Kidney (tissue), 14 donors: ENCODE measurements around the gene HOXD4. TPM values are rescaled to one million over a fixed set of nuclear protein-coding genes. Genes with fewer than 3 reads are reported as not detected.

Experiments
- DNase-seq, 5 donors: peaks; one replicate each; pipeline ENCODE4 v3.0.0-alpha.2; 2013 to 2020
- FAIRE-seq: peaks from 2 replicates; lab custom pipeline; 2012; peaks lifted over from hg19 to GRCh38; lab: Jason Lieb, UNC
- H3K27ac ChIP-seq, 2 donors: one replicate each; pipeline ENCODE4 v1.7.0; 2013; ENCODE audit warnings: low read depth in 2 of 2, low read length in 2 of 2, inconsistent platforms in 1 of 2
- H3K27me3 ChIP-seq: one replicate; pipeline ENCODE4 v1.7.1; 2013; ENCODE audit warnings: low read length, inconsistent platforms; ENCODE audit not compliant: control insufficient read depth, insufficient read depth
- H3K36me3 ChIP-seq, 3 donors: one replicate each; pipeline versions ENCODE4 v1.7.0 to v1.7.1; 2013; ENCODE audit warnings: low read length in 3 of 3, control low read depth in 1 of 3, inconsistent platforms in 1 of 3; ENCODE audit not compliant: insufficient read depth in 3 of 3, control insufficient read depth in 2 of 3
- H3K4me1 ChIP-seq, 3 donors: one replicate each; pipeline versions ENCODE4 v1.7.0 to v1.7.1; 2013; ENCODE audit warnings: low read length in 3 of 3, inconsistent platforms in 1 of 3, low read depth in 1 of 3; ENCODE audit not compliant: control insufficient read depth in 2 of 3, insufficient read depth in 2 of 3
- H3K4me3 ChIP-seq, 3 donors: one replicate each; pipeline versions ENCODE4 v1.7.0 to v1.8.1; 2013; ENCODE audit warnings: low read length in 3 of 3, control low read depth in 1 of 3, inconsistent platforms in 1 of 3
- H3K9ac ChIP-seq, 3 donors: one replicate each; pipeline versions ENCODE4 v1.7.0 to v1.7.1; 2013; ENCODE audit warnings: low read length in 3 of 3, control low read depth in 1 of 3, inconsistent platforms in 1 of 3
- H3K9me3 ChIP-seq, 3 donors: one replicate each; pipeline versions ENCODE4 v1.7.0 to v1.7.1; 2013; ENCODE audit warnings: low read length in 3 of 3, control low read depth in 1 of 3, inconsistent platforms in 1 of 3; ENCODE audit not compliant: control insufficient read depth in 2 of 3, insufficient read depth in 1 of 3
- CTCF ChIP-seq: IDR thresholded peaks from 3 replicates; pipeline ENCODE4 v1.5.1; 2012; ENCODE audit warnings: mild to moderate bottlenecking, moderate library complexity, borderline replicate concordance; ENCODE audit not compliant: insufficient read depth; ENCODE audit errors: extremely low read depth
- intact Hi-C: fragments of 100-400 bp; cut with DNase I; formaldehyde crosslinking; loops from one replicate; pipeline ENCODE4 v1.11.1; 2022
- polyA plus RNA-seq: library from polyadenylated mRNA; stranded (reverse); fragments of 350-450 nt; fragmentation: Illumina TruSeq; extraction: RNeasy Lipid Tissue Mini Kit (QIAGEN cat#74804); gene quantifications from one replicate; pipeline ENCODE4 v1.2.3, GENCODE V29; 2014; ENCODE audit warnings: low read depth, low replicate concordance; ENCODE audit not compliant: insufficient read depth
- total RNA-seq: library from RNA; stranded (reverse); fragmentation: NEBNext Ultra II Directional; extraction: Animal tissue kit (Norgen Biotek cat#: 25700); gene quantifications from one replicate; pipeline ENCODE4 v1.2.1, GENCODE V29; 2021
- donor health status: control.
- donor health status: control.
- donor health status: control.
- donor health status: control.
- donor health status: control.
- donor health status: DM: yes; HTN: yes; CAD: no.
- donor health status: Normal renal cell carcinoma (clear cell type).

Gene HOXD4
- total and polyA plus RNA-seq, 2 donors from 2014 or later, result 12.1 to 27.8 TPM

GRCh38 chr2:176162911-176163671 is 11.7 kb downstream of the HOXD4 start:
- peak overlapping the region in 2 of 3 donors; percentile 22 to 70 for H3K9ac ChIP-seq
- no peaks in the 10 kb centered on the region for H3K27me3 ChIP-seq
- no peaks in the 10 kb centered on the region for H3K36me3 ChIP-seq
- peak overlapping the region; percentile 90 to 95 for H3K27ac ChIP-seq
- intact Hi-C loops, result no loop called here
- no peaks in the 10 kb centered on the region for H3K9me3 ChIP-seq
- FAIRE-seq (no peak), DNase-seq (peak; percentile 71 to 96 (median 91))
- peaks cover 4 to 8% (median 4%) of the 10 kb centered on the region in 3 donors for H3K4me1 ChIP-seq
- no peak for TF ChIP-seq CTCF
- H3K4me3 ChIP-seq, result peak overlapping the region in 2 of 3 donors; percentile 30 to 65

- no peaks in the 10 kb centered on the region for H3K9me3 ChIP-seq
- H3K4me1 ChIP-seq, result peaks cover 4 to 8% (median 4%) of the 10 kb centered on the region in 3 donors
- peak in 2 of 5 donors; percentile 18 to 72 for DNase-seq
- no peaks in the 10 kb centered on the region for H3K27me3 ChIP-seq
- no peaks in the 10 kb centered on the region for H3K36me3 ChIP-seq
- peak overlapping the region in 2 of 3 donors; percentile 30 to 65 for H3K4me3 ChIP-seq
- TF ChIP-seq CTCF, result no peak
- intact Hi-C loops, result no loop called here
- H3K9ac ChIP-seq, result peak overlapping the region in 2 of 3 donors; percentile 22 to 70
- FAIRE-seq, result no peak
- peak overlapping the region; percentile 90 to 95 for H3K27ac ChIP-seq
Measured at GRCh38 chr2:176163672-176164056, 12.3 kb downstream of the HOXD4 start.

- H3K27ac ChIP-seq, result peak overlapping the region; percentile 90 to 95
- peaks cover 4 to 8% (median 4%) of the 10 kb centered on the region in 3 donors for H3K4me1 ChIP-seq
- H3K4me3 ChIP-seq, result peak overlapping the region in 2 of 3 donors; percentile 31 to 65
- FAIRE-seq (no peak), DNase-seq (peak in 1 of 5 donors; percentile 54)
- H3K27me3 ChIP-seq, result no peaks in the 10 kb centered on the region
- H3K9ac ChIP-seq, result peak overlapping the region in 1 of 3 donors; percentile 70
- no peak for TF ChIP-seq CTCF
- no peaks in the 10 kb centered on the region for H3K9me3 ChIP-seq
- H3K36me3 ChIP-seq, result no peaks in the 10 kb centered on the region
- intact Hi-C loops, result no loop called here
Measured at GRCh38 chr2:176164201-176164600, 12.9 kb downstream of the HOXD4 start.
